ENCODE data around the gene RHOB.
A peak's percentile ranks its signal among the peaks of the same experiment; 100 is the strongest.

Gene RHOB

GRCh38 chr2:20439503-20439902 lies 7.4 kb upstream of the RHOB start:
- peak; percentile 24 to 60 for DNase-seq

- DNase-seq: no peak
These were observed 6.8 kb upstream of the RHOB start for GRCh38 chr2:20440001-20440560.

- DNase-seq: peak in 1 of 2 donors; percentile 57
These were observed 3.5 kb upstream of the RHOB start for GRCh38 chr2:20443276-20443920.

GRCh38 chr2:20444101-20444992 lies 2.5 kb upstream of the RHOB start:
- no peak for DNase-seq

- DNase-seq: no peak
These were observed 1.6 kb upstream of the RHOB start for GRCh38 chr2:20444993-20445910.

GRCh38 chr2:20446255-20446916 lies 488 bp upstream of the RHOB start:
- DNase-seq: no peak

- DNase-seq: peak; percentile 17 to 19
These were observed 767 bp downstream of the RHOB start for GRCh38 chr2:20447437-20448245.

GRCh38 chr2:20448246-20448976 lies 1.5 kb downstream of the RHOB start:
- no peak for DNase-seq

GRCh38 chr2:20448977-20449306 lies 2.1 kb downstream of the RHOB start:
- no peak for DNase-seq

GRCh38 chr2:20449501-20450200 lies 2.8 kb downstream of the RHOB start:
- DNase-seq: peak in 1 of 2 donors; percentile 19

- peak in 1 of 2 donors; percentile 11 for DNase-seq
These were observed 3.5 kb downstream of the RHOB start for GRCh38 chr2:20450201-20450999.

- no peak for DNase-seq
These were observed 4.1 kb downstream of the RHOB start for GRCh38 chr2:20451000-20451290.

GRCh38 chr2:20451341-20451740 lies 4.5 kb downstream of the RHOB start:
- no peak for DNase-seq

- DNase-seq: no peak
These were observed 5.1 kb downstream of the RHOB start for GRCh38 chr2:20451761-20452499.

GRCh38 chr2:20452551-20452950 lies 5.7 kb downstream of the RHOB start:
- DNase-seq: no peak

- DNase-seq: no peak
These were observed 6.2 kb downstream of the RHOB start for GRCh38 chr2:20453087-20453486.

GRCh38 chr2:20454036-20454981 lies 7.4 kb downstream of the RHOB start:
- DNase-seq: no peak
